HepG2 (cell line): ENCODE data around the gene AIF1. TPM values are rescaled to one million over a fixed set of nuclear protein-coding genes. Genes with fewer than 3 reads are reported as not detected.

ENCODE experiments used
- AKAP8 ChIP-seq: sonication (generic); formaldehyde crosslinking; IDR thresholded peaks from 2 replicates; pipeline ENCODE4 v1.5.1; 2020; ENCODE audit warnings: mild to moderate bottlenecking, missing genetic modification reagents
- CBX5 ChIP-seq: sonication (generic); formaldehyde crosslinking; IDR thresholded peaks from 2 replicates; pipeline ENCODE4 v1.4.0; 2020; ENCODE audit warnings: missing genetic modification reagents, borderline replicate concordance
- EHMT2 ChIP-seq: fragments of 200-600 bp; sonication (generic); IDR thresholded peaks from 2 replicates; pipeline ENCODE4 v1.7.0; 2017; ENCODE audit warnings: antibody characterized with exemption, low read depth, low read length, borderline replicate concordance
- HMGA1 ChIP-seq: sonication (generic); formaldehyde crosslinking; conservative IDR thresholded peaks from 2 replicates; pipeline ENCODE4 v1.4.0; 2020; ENCODE audit warnings: missing genetic modification reagents
- HNF4A ChIP-seq: sonication (generic); formaldehyde crosslinking; IDR thresholded peaks from 2 replicates; pipeline ENCODE4 v1.4.0; 2020; ENCODE audit warnings: missing genetic modification reagents
- PRDM4 ChIP-seq: sonication (generic); formaldehyde crosslinking; IDR thresholded peaks from 2 replicates; pipeline ENCODE4 v1.9.0; 2021; ENCODE audit warnings: missing genetic modification reagents, borderline replicate concordance
- SMAD9 ChIP-seq: sonication (generic); formaldehyde crosslinking; IDR thresholded peaks from 2 replicates; pipeline ENCODE4 v1.5.1; 2020; ENCODE audit warnings: mild to moderate bottlenecking, missing genetic modification reagents
- SP1 ChIP-seq, 2 experiments: fragments of 450-650 bp in 1 of 2; sonication (generic) in 1 of 2; formaldehyde crosslinking in 1 of 2; IDR thresholded peaks; 2 replicates each; pipeline versions ENCODE4 v1.4.0 to v1.6.1; 2016 to 2020; ENCODE audit warnings: missing genetic modification reagents in 1 of 2
- SP5 ChIP-seq: IDR thresholded peaks from 2 replicates; pipeline ENCODE4 v1.6.1; 2016; ENCODE audit warnings: low read depth, borderline replicate concordance
- TAF1 ChIP-seq: sonication (generic); formaldehyde crosslinking; IDR thresholded peaks from 2 replicates; pipeline ENCODE4 v1.4.0; 2020; ENCODE audit warnings: missing genetic modification reagents
- TCF7L2 ChIP-seq: IDR thresholded peaks from 2 replicates; pipeline ENCODE4 v1.6.1; 2011; ENCODE audit warnings: mild to moderate bottlenecking, low read depth, low read length, moderate library complexity
- ZFAT ChIP-seq: sonication (generic); formaldehyde crosslinking; conservative IDR thresholded peaks from 2 replicates; pipeline ENCODE4 v1.8.1; 2023; ENCODE audit warnings: missing genetic modification reagents, inconsistent platforms
- ZFP36L2 ChIP-seq: sonication (generic); formaldehyde crosslinking; IDR thresholded peaks from 2 replicates; pipeline ENCODE4 v1.4.0; 2020; ENCODE audit warnings: missing genetic modification reagents
- ZIK1 ChIP-seq: sonication (generic); formaldehyde crosslinking; IDR thresholded peaks from 2 replicates; pipeline ENCODE4 v1.5.0; 2020; ENCODE audit warnings: mild to moderate bottlenecking, low read depth, missing genetic modification reagents, borderline replicate concordance
- ZNF354B ChIP-seq: sonication (generic); formaldehyde crosslinking; IDR thresholded peaks from 2 replicates; pipeline ENCODE4 v1.8.0; 2022; ENCODE audit warnings: mild to moderate bottlenecking, missing genetic modification reagents
- ZNF564 ChIP-seq: sonication (generic); formaldehyde crosslinking; IDR thresholded peaks from 2 replicates; pipeline ENCODE4 v1.8.1; 2023; ENCODE audit warnings: mild to moderate bottlenecking, missing genetic modification reagents
- ZNF7 ChIP-seq: IDR thresholded peaks from 2 replicates; pipeline ENCODE4 v1.6.1; 2016; ENCODE audit warnings: missing biosample characterization, missing genetic modification reagents
- ZZZ3 ChIP-seq: sonication (generic); formaldehyde crosslinking; IDR thresholded peaks from 2 replicates; pipeline ENCODE4 v1.4.0; 2020; ENCODE audit warnings: missing genetic modification reagents, mild to moderate bottlenecking, borderline replicate concordance
- polyA plus RNA-seq, 8 experiments: library from polyadenylated mRNA; depleted of rRNA in 3 of 8; stranded (reverse) in 7 of 8; unstranded in 1 of 8; fragments of >200 nt; fragmentation: Illumina TruSeq in 4 of 8; extraction: Trizol in 4 of 8; gene quantifications; 2 replicates each; pipeline versions ENCODE4 v1.2.1 to v1.2.3, GENCODE V29; 2011 to 2016; ENCODE audit warnings: low read depth in 4 of 8, missing spikeins in 1 of 8, mixed read lengths in 1 of 8; ENCODE audit not compliant: insufficient read depth in 1 of 8
- total RNA-seq, 5 experiments: library from RNA; depleted of rRNA; stranded (reverse); fragments of >200 nt; fragmentation: Illumina TruSeq; extraction: Trizol; gene quantifications; 2 replicates each; pipeline ENCODE4 v1.2.3, GENCODE V29; 2016; ENCODE audit warnings: low read depth in 1 of 5
- TF ChIP-seq, protein P1 (sequence below): sonication (generic); formaldehyde crosslinking; IDR thresholded peaks from 2 replicates; pipeline ENCODE4 v1.5.1; 2020; ENCODE audit warnings: mild to moderate bottlenecking, missing genetic modification reagents
- TF ChIP-seq, protein P2 (sequence below): sonication (generic); formaldehyde crosslinking; IDR thresholded peaks from 2 replicates; pipeline ENCODE4 v1.5.0; 2020; ENCODE audit warnings: missing genetic modification reagents
- TF ChIP-seq, protein P3 (sequence below): sonication (generic); formaldehyde crosslinking; IDR thresholded peaks from 2 replicates; pipeline ENCODE4 v1.5.0; 2020; ENCODE audit warnings: mild to moderate bottlenecking, missing genetic modification reagents

The AIF1 gene
- total and polyA plus RNA-seq, 2 of the 13 experiments (the other 11 are each of a cell fraction or from before 2014, with no cell fraction given), result 1.5 TPM; not detected in 1

DNA sequence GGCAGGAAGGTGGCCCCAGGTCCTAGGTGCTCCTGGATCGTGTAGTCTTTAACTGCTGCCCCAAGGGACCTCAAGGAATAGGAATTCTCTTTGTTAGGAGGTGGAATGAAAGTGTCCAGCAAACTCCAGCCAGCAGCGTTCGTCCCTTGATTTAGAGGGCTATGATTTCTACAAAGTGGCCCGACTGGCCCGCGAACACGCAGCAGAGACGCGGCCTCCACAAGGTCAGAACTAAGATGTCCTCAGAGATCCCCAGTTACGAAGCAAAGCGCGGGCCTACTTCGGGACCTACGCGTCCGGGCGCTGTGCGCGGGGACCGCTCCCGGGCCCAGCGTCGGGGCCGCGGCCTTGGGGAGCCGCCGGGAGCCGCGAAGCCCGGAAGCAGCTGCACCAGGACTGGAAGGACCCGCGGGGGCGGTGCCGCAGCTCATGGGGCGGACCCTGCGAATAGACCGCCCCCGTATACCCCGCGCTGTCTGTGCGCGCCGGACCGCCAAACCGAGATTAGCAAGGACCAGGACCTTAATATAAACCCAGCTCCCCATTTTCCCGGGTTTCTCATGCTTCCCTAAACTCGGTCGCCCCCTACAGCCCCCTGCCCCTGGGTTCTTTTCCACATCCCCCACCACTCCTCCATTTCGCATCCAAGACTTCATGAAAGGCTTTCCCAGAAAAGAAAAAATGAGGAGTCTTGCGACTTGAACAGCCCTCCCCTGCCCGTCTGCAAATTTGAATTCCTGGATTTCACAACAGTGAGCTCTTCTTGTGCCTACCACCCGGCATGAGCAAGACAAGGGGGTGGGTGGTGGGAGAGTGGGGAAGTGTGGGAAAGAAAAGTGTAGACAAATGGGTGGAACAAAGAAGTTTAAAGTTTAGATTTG lies 45.6 kb downstream of the AIF1 start, which contains the start of gene C6orf47 (continued):
- no peak for TF ChIP-seq ZFP36L2 (CRISPR knock-in tag)
- no peak for TF ChIP-seq EHMT2
- no peak for TF ChIP-seq SP1 (IDR thresholded peaks at IDR 0.05)
- peak; percentile 77 for TF ChIP-seq SP1 (CRISPR knock-in tag; IDR thresholded peaks at IDR 0.05)
- TF ChIP-seq ZFAT, result no peak
- TF ChIP-seq ZIK1 (CRISPR knock-in tag), result peak; percentile 57; the same call in 1 of the 2 replicates
- TF ChIP-seq HNF4A (CRISPR knock-in tag), result no peak
- TF ChIP-seq SMAD9 (CRISPR knock-in tag), result no peak
- no peak for TF ChIP-seq PRDM4
- TF ChIP-seq TCF7L2, result no peak
- TF ChIP-seq TAF1 (CRISPR knock-in tag), result peak; percentile 86
- TF ChIP-seq, protein P1, sequence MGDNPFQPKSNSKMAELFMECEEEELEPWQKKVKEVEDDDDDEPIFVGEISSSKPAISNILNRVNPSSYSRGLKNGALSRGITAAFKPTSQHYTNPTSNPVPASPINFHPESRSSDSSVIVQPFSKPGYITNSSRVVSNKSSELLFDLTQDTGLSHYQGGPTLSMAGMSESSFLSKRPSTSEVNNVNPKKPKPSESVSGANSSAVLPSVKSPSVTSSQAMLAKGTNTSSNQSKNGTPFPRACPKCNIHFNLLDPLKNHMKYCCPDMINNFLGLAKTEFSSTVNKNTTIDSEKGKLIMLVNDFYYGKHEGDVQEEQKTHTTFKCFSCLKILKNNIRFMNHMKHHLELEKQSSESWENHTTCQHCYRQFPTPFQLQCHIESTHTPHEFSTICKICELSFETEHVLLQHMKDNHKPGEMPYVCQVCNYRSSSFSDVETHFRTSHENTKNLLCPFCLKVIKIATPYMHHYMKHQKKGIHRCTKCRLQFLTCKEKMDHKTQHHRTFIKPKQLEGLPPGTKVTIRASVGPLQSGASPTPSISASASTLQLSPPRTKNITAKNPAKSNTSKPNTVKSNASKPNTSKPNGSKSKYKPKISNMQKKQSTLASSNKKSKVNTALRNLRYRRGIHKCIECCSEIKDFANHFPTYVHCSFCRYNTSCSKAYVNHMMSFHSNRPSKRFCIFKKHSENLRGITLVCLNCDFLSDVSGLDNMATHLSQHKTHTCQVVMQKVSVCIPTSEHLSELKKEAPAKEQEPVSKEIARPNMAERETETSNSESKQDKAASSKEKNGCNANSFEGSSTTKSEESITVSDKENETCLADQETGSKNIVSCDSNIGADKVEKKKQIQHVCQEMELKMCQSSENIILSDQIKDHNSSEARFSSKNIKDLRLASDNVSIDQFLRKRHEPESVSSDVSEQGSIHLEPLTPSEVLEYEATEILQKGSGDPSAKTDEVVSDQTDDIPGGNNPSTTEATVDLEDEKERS, result no peak
- 0 out of 2 replicates have a peak, but pooled peaks have one; percentile 23 for TF ChIP-seq ZNF354B
- TF ChIP-seq, protein P2, sequence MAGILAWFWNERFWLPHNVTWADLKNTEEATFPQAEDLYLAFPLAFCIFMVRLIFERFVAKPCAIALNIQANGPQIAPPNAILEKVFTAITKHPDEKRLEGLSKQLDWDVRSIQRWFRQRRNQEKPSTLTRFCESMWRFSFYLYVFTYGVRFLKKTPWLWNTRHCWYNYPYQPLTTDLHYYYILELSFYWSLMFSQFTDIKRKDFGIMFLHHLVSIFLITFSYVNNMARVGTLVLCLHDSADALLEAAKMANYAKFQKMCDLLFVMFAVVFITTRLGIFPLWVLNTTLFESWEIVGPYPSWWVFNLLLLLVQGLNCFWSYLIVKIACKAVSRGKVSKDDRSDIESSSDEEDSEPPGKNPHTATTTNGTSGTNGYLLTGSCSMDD, result no peak
- TF ChIP-seq AKAP8 (CRISPR knock-in tag), result peak; percentile 99
- no peak for TF ChIP-seq ZNF7
- no peak for TF ChIP-seq HMGA1 (CRISPR knock-in tag)
- TF ChIP-seq ZZZ3 (CRISPR knock-in tag), result no peak
- TF ChIP-seq SP5 (CRISPR knock-in tag), result peak; percentile 47
- TF ChIP-seq, protein P3, sequence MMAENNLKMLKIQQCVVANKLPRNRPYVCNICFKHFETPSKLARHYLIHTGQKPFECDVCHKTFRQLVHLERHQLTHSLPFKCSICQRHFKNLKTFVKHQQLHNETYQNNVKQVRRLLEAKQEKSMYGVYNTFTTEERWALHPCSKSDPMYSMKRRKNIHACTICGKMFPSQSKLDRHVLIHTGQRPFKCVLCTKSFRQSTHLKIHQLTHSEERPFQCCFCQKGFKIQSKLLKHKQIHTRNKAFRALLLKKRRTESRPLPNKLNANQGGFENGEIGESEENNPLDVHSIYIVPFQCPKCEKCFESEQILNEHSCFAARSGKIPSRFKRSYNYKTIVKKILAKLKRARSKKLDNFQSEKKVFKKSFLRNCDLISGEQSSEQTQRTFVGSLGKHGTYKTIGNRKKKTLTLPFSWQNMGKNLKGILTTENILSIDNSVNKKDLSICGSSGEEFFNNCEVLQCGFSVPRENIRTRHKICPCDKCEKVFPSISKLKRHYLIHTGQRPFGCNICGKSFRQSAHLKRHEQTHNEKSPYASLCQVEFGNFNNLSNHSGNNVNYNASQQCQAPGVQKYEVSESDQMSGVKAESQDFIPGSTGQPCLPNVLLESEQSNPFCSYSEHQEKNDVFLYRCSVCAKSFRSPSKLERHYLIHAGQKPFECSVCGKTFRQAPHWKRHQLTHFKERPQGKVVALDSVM (CRISPR knock-in tag), result peak; percentile 51; the same call in 1 of the 2 replicates
- TF ChIP-seq CBX5 (CRISPR knock-in tag), result no peak; the same call in 1 of the 2 replicates
- peak; percentile 90 for TF ChIP-seq ZNF564 (CRISPR knock-in tag)
